Activated naive CD8-positive, alpha-beta T cell treated with anti-CD3 and anti-CD28 coated beads, Interleukin-2, amount 50 U/mL, for 24 hours (primary cell): Measurements from ENCODE around the gene ABHD10.

Experiments used
- ATAC-seq: fragments of 150-1000 bp; cut with Tn5 transposase; one replicate; pipeline ENCODE4 v1.10.0; 2021
- DNase-seq: peaks from one replicate; pipeline ENCODE4 v3.0.0; 2021
- H3K27ac Mint-ChIP-seq: one replicate; pipeline ENCODE4 v1.8.0; 2021; ENCODE audit warnings: mild to moderate bottlenecking, mixed read lengths
- H3K27me3 Mint-ChIP-seq: one replicate; pipeline ENCODE4 v1.8.0; 2021; ENCODE audit warnings: mixed read lengths
- H3K36me3 Mint-ChIP-seq: one replicate; pipeline ENCODE4 v1.8.0; 2021; ENCODE audit warnings: low read depth, mixed read lengths
- H3K4me1 Mint-ChIP-seq: one replicate; pipeline ENCODE4 v1.8.0; 2021; ENCODE audit warnings: mixed read lengths
- H3K4me3 Mint-ChIP-seq: one replicate; pipeline ENCODE4 v1.8.0; 2021; ENCODE audit warnings: mild to moderate bottlenecking, moderate library complexity, mixed read lengths
- H3K9me3 Mint-ChIP-seq: one replicate; pipeline ENCODE4 v1.8.0; 2021; ENCODE audit warnings: mixed read lengths

ABHD10 gene

DNA sequence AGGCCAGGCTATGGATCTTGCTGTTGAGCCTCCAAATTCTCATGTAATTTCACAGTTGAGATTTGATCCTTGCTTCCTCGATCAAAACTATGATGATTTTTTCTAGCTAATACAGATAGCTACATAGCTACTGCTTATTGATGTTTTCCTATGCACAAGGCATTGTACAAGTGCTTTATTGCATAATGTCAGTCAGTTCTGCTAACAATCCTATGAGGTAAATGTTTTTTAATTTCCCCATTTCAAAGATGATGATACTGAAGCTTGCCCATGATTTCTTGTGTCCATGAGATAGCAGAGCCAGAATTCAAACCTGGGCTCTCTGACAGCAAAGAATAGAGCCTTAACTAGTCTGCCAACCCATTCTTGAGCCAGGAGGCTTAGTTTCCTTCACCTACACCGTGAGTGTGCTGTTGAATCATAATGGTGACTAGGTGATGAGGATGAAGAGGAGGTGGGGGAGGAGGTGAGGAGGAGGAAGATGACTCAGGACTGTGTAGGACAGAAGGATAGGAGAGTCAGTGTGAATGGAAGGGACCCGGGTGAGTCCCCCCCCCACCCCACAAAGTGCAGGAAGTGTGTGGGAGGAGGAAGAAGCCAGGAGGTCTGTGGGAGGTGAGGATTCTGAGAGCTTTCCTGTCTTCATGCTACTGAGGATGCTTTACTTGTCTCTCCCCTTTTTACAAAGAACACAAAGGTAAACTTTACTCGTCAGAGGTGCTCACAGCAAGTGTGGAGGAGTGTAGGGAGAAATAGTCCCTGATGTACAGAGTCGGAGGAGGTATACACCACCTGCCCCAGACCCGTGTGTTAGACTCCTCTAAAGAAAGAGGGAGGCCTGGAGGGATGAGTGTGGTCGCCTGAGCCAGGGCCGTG lies 23.5 kb downstream of the ABHD10 start:
- Mint-ChIP-seq H3K9me3 (no peaks in the 10 kb centered on the region), H3K36me3 (peaks cover 2% of the 10 kb centered on the region), H3K4me1 (peaks cover 66% of the 10 kb centered on the region), H3K27me3 (peaks cover 3% of the 10 kb centered on the region), H3K4me3 (peak overlapping the region; percentile 45), H3K27ac (peak overlapping the region; percentile 87)
- ATAC-seq, result peak; percentile 89
- peak; percentile 37 for DNase-seq

DNA sequence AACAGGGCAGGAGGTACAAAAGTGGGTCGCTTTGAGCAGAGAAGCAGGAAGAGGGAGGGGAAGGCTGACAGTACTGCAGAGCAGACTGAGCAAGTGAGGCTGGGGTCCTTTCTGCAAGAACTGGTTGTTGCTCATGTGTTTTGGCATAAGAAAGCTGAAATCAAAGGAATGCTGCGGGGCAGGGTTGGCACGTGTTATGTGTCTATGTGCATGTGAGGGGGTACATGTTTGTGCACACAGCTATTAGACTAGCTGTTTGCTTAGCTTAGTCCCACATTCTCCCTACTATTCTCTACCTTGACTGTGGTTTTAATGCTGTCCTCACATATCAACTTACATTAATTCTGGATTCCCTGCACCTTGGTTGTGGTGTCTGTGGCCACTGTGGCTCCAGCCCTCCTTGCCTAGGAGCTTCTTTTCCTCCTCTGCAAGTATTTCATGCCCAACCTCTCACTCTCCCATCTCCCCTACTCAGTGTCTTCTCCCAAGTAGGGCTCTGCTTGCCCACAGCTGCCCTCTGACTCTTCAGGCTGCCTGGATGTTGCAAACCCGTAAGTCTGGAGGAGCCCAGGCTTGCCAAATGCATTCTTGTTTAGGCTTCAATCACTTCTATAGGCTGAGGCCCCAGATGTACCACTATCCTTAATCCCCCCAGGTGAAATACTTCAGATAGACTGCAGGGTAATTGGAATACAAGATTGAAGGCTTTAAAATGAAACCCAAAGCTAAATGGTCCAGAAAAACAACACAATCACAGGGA lies 24.7 kb downstream of the ABHD10 start:
- ATAC-seq (no peak), DNase-seq (no peak)
- peaks cover 2% of the 10 kb centered on the region for H3K36me3 Mint-ChIP-seq
- H3K27ac Mint-ChIP-seq, result peak overlapping the region; percentile 87
- no peaks in the 10 kb centered on the region for H3K27me3 Mint-ChIP-seq
- H3K4me3 Mint-ChIP-seq, result no peak overlapping the region
- H3K4me1 Mint-ChIP-seq, result peaks cover 67% of the 10 kb centered on the region
- H3K9me3 Mint-ChIP-seq, result no peaks in the 10 kb centered on the region

DNA sequence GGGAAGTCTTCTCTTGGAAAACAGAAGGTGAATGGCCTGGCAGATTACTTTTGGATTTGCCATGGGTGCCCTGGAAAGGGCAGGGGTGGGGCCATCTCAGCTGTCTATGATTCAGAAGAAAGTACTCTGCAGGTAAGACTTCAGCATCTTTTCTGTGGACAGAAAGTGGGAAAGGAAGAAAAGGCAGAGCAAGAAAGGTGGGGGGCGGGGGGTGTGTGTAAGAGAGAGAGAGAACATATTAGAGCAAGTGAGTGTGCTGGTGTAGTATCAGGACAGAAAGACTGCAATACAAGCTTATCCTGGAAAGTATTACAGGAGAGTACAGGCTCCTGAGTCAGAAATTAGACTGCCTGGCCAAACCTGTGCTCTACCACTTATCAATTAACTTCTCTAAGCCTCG lies 25.4 kb downstream of the ABHD10 start:
- DNase-seq, result no peak
- Mint-ChIP-seq H3K9me3 (no peaks in the 10 kb centered on the region), H3K4me3 (no peak overlapping the region), H3K27me3 (no peaks in the 10 kb centered on the region), H3K4me1 (peaks cover 62% of the 10 kb centered on the region), H3K36me3 (peaks cover 2% of the 10 kb centered on the region), H3K27ac (peak overlapping the region; percentile 87)
- ATAC-seq, result peak; percentile 35

DNA sequence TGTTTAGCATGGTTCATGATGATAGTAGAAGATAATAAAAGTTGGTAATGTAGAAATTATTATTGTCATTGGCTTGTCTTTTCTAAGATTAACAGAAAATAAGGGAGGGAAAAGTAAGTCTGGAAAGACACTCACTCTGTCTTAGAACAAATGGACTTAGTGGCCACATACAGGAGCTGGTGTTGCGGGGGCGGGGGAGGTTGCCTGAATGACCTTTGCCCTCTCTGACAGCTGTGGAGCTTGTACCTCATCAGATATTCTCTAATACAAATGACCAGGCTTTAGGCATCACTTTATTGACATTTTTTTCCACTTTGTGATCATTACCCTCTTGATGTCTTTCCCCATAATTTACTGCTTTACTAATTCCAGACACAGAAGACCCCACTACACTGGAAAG lies 25.8 kb downstream of the ABHD10 start:
- H3K27ac Mint-ChIP-seq, result peak overlapping the region; percentile 87
- H3K27me3 Mint-ChIP-seq, result no peaks in the 10 kb centered on the region
- DNase-seq (no peak), ATAC-seq (no peak)
- peaks cover 2% of the 10 kb centered on the region for H3K36me3 Mint-ChIP-seq
- H3K9me3 Mint-ChIP-seq, result no peaks in the 10 kb centered on the region
- peaks cover 61% of the 10 kb centered on the region for H3K4me1 Mint-ChIP-seq
- H3K4me3 Mint-ChIP-seq, result no peak overlapping the region

DNA sequence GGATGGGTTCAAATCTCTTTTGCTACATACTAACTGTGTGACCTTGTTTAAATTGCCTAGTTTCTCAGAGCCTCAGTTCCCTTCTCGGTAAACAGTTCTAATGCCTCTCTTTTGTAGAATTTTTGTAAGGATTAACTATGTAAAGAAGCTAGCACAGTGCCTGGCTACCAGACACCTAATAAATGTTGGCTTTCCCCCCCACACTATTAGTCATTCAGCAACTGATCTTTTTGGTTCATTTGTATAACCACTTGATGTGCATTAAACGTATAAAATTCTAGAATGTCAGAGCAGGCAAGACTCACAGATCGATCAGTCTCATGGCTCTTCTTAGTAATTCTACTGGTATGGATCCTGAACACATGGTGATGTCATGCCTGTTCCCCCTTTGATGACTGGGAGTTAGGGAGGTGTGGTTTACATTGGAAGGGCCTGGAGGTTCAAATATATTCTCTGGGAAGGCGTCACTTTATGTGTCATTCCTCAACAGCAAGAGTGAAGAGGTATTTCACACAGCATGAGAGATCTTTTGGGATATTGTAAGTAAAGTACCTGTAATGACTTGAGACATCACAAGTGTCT lies 26.4 kb downstream of the ABHD10 start:
- Mint-ChIP-seq H3K27me3 (no peaks in the 10 kb centered on the region), H3K36me3 (peaks cover 2% of the 10 kb centered on the region), H3K4me3 (no peak overlapping the region), H3K9me3 (no peaks in the 10 kb centered on the region), H3K4me1 (peaks cover 59% of the 10 kb centered on the region), H3K27ac (peak overlapping the region; percentile 52)
- DNase-seq (no peak), ATAC-seq (peak; percentile 5)

DNA sequence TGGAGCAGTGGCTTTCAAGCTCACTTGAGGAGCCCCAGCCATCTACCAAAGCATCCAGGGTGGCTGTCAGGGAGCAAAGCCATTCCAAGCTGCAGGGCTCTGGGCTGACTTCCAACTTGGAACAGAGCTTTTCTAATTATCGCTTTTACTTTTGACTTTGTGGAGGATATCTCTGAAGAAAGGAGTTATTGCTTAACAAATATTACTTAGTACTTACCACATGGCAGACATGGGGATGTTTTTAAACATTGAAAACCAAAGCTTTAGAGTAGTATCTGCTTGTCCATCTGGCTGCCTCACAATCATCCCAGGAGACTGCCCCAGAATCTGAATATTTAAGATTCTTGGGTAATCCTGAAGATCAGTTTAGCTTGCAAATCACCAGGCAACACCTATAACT lies 28.8 kb downstream of the ABHD10 start:
- Mint-ChIP-seq H3K9me3 (no peaks in the 10 kb centered on the region), H3K36me3 (peaks cover 2% of the 10 kb centered on the region), H3K27ac (no peak overlapping the region), H3K4me1 (peaks cover 38% of the 10 kb centered on the region), H3K27me3 (no peaks in the 10 kb centered on the region), H3K4me3 (no peak overlapping the region)
- DNase-seq (no peak), ATAC-seq (no peak)

DNA sequence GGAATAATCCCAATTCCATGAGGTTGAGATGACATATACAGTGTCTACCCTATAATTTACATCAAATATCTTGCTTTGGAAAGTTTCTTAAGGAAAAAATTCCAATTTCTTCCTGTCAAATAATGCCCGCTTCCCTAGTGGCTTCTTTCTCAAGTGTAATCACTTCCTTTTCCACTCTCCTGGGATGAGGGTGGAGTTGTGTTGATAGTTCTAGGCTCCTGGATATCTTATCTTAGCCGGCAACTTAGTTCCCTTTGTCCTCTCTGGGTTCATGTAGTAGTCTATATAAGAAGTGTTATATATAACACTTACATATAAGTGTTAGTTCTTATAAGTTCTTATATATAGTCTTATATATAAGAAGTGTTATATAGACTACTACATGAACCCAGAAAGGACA lies 30.8 kb downstream of the ABHD10 start:
- no peaks in the 10 kb centered on the region for H3K9me3 Mint-ChIP-seq
- H3K27me3 Mint-ChIP-seq, result no peaks in the 10 kb centered on the region
- H3K27ac Mint-ChIP-seq, result no peak overlapping the region
- H3K36me3 Mint-ChIP-seq, result peaks cover 2% of the 10 kb centered on the region
- no peak for ATAC-seq
- peaks cover 33% of the 10 kb centered on the region for H3K4me1 Mint-ChIP-seq
- no peak overlapping the region for H3K4me3 Mint-ChIP-seq
- DNase-seq, result no peak

DNA sequence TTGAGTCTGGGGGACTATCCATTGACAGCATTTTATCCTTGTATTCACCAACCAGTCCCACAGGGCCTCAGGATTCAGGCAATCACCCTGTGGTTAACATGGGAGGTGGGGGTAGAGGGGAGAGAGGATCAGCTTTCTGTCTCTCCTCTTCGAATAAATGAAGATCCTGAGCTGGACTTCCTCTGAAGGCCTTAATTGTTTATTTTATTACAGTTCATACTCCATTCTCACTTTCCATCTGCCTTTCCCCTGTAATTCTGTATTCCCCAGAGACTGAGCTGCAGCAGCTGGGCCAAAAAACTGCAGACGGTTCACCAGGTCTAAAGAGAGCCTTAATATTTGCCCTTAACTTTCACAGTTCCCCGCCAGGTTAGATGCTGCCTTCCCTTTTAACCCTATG lies 31.8 kb downstream of the ABHD10 start:
- no peaks in the 10 kb centered on the region for H3K36me3 Mint-ChIP-seq
- H3K4me3 Mint-ChIP-seq, result no peak overlapping the region
- H3K27ac Mint-ChIP-seq, result no peak overlapping the region
- H3K4me1 Mint-ChIP-seq, result peaks cover 24% of the 10 kb centered on the region
- no peak for ATAC-seq
- DNase-seq, result no peak
- H3K9me3 Mint-ChIP-seq, result no peaks in the 10 kb centered on the region
- no peaks in the 10 kb centered on the region for H3K27me3 Mint-ChIP-seq

DNA sequence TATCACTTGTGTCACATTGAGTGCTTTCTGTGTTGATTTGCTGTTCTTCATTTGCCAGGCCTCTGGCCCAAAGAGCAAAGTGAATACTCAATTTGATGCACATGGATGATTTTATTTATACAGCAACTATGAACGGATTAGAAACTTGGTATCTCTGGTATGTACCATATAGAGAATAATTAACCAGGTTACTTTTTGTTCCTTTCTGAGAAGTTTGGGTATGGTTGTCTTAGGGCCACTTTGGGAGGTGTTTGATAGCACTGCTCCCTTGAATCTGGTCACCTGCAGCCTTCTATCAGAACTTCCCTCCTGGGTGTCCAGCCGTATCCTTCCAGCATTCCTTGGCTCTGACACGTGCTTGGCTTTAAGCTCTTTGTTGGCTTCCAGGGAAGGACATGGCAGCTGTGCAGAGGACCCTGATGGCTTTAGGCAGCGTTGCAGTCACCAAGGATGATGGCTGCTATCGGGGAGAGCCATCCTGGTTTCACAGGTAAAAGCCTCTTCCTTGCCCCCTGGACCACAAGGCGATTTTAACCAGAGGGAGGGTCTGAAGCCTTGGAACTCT lies 32.6 kb downstream of the ABHD10 start:
- H3K27me3 Mint-ChIP-seq, result no peaks in the 10 kb centered on the region
- no peaks in the 10 kb centered on the region for H3K36me3 Mint-ChIP-seq
- H3K4me1 Mint-ChIP-seq, result peaks cover 23% of the 10 kb centered on the region
- H3K27ac Mint-ChIP-seq, result no peak overlapping the region
- ATAC-seq, result no peak
- no peak overlapping the region for H3K4me3 Mint-ChIP-seq
- no peaks in the 10 kb centered on the region for H3K9me3 Mint-ChIP-seq
- DNase-seq, result no peak

DNA sequence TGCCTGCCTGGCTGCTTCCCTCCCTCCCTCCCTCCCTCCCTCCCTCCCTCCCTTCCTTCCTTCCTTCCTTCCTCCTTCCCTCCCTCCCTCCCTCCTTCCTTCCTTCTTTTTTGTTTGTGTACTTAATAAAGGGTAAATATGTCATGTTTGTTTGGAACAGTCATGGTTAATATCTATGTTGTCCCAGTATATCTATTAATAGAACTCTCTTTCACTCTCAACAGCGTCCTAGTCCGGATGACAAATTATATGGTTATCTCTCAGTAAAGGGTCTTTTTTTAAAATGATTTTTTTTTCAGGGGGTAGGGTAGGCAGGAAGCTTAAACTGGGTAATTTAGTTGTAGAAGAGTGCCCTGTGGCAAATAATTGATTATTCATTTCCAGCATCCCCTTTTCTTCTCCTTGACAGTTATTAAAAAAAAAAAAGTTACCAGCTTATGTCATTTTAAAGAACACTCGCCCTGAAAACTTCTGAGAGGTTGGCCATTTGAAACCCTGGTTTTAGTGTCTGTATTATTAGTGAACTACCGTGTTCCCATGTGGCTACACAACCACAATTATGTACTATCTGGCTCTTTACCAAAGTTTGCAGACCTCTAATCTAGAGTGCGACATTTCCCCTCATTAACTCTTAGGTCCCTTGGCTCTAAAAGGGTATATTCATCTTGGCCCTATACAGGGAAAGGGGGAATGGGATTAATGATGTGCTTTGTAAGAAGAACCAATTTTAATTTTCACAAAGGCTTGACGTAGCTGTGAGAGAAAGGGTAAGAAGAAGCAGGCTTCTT lies 33.6 kb downstream of the ABHD10 start:
- peak overlapping the region; percentile 21 for H3K27ac Mint-ChIP-seq
- no peak for DNase-seq
- H3K4me1 Mint-ChIP-seq, result peaks cover 27% of the 10 kb centered on the region
- no peak for ATAC-seq
- H3K4me3 Mint-ChIP-seq, result no peak overlapping the region
- H3K9me3 Mint-ChIP-seq, result no peaks in the 10 kb centered on the region
- no peaks in the 10 kb centered on the region for H3K27me3 Mint-ChIP-seq
- no peaks in the 10 kb centered on the region for H3K36me3 Mint-ChIP-seq

DNA sequence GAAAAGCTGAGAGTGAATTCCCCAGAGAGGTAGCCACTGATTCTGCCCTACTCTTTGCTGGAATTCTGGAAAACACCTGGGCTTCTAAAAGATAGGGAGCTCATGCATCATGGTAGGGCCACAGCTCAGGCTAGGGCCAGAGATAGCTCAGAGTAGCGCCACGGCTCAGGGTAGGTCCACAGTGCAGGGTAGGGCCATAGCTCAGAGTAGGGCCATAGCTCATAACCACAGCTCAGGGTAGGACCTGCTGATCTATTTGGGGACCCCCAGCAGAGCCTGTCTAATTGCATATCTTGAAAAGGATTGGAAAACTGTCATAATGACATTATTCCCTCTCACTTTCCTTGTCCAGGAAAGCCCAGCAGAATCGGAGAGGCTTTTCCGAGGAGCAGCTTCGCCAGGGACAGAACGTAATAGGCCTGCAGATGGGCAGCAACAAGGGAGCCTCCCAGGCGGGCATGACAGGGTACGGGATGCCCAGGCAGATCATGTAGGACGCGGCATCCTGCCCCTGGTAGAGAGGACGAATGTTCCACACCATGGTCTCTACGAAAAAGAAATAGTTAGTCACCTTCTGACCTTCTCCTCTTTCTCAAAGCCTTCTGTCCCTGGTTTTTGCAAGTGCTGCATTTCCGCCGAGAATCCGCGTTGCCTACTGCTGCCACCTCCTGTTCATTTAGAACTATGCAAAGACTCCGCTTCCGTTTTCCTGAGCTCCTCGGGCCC lies 34.4 kb downstream of the ABHD10 start:
- Mint-ChIP-seq H3K4me1 (peaks cover 26% of the 10 kb centered on the region), H3K36me3 (no peaks in the 10 kb centered on the region), H3K4me3 (no peak overlapping the region), H3K27ac (peak overlapping the region; percentile 21), H3K9me3 (no peaks in the 10 kb centered on the region), H3K27me3 (no peaks in the 10 kb centered on the region)
- ATAC-seq (peak; percentile 93), DNase-seq (peak; percentile 67)

DNA sequence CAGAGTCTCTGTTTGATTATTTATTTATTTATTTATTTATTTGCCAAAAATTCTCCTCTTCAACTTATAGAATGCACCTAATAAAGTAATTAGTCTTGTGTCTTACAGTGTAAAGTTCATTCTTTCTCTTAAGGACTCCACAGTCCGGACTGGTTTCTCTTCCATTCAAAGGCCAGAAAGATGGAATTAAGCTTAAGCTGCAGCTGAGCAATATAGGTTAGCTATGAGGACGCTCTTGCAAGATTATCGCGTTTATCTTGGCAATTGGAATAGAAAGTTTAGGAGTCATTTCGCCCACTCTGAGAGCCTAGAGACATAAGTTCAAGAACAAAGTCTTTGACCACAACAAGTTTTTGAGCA lies 34.9 kb downstream of the ABHD10 start:
- H3K36me3 Mint-ChIP-seq, result no peaks in the 10 kb centered on the region
- H3K9me3 Mint-ChIP-seq, result no peaks in the 10 kb centered on the region
- H3K27ac Mint-ChIP-seq, result no peak overlapping the region
- no peak overlapping the region for H3K4me3 Mint-ChIP-seq
- no peaks in the 10 kb centered on the region for H3K27me3 Mint-ChIP-seq
- DNase-seq (no peak), ATAC-seq (no peak)
- H3K4me1 Mint-ChIP-seq, result peaks cover 26% of the 10 kb centered on the region

DNA sequence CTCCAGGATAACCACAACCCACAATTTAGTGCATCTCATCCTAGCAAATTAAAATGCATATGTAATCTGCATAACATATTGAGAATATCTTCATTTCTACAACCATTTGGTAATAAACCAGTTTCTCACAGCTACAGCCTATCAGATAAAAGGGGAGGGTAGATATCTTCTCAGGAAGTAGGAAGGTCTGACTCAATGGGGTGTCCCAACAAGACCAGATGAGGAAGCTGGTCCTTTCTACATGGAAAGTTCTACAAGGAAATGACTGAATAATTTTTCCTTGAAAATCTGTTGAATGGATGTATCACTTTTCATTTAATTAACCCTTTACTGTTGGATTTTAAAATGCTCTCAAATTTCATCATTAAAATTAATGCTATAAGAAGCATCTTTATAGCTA lies 38.3 kb downstream of the ABHD10 start:
- H3K36me3 Mint-ChIP-seq, result no peaks in the 10 kb centered on the region
- no peaks in the 10 kb centered on the region for H3K27me3 Mint-ChIP-seq
- DNase-seq (no peak), ATAC-seq (no peak)
- H3K9me3 Mint-ChIP-seq, result no peaks in the 10 kb centered on the region
- H3K4me3 Mint-ChIP-seq, result no peak overlapping the region
- H3K27ac Mint-ChIP-seq, result no peak overlapping the region
- H3K4me1 Mint-ChIP-seq, result peaks cover 26% of the 10 kb centered on the region

DNA sequence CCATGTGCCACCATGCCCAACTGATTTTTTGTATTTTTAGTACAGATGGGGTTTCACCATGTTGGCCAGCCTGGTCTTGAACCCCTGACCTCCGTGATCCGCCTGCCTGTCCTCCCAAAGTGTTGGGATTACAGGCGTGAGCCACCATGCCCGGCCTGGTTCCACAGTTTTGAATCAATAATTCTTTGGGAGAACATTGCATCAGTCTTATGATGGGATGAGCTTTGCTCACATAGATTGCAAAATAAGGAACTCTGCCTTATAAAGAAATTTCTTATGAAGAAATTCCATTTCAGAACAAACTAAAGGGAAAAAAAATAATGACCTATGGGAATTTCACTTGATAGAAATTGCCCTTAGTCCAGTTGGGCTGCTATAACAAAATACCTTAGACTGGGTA lies 39.9 kb downstream of the ABHD10 start:
- no peak overlapping the region for H3K27ac Mint-ChIP-seq
- DNase-seq (no peak), ATAC-seq (no peak)
- H3K4me3 Mint-ChIP-seq, result no peak overlapping the region
- H3K36me3 Mint-ChIP-seq, result no peaks in the 10 kb centered on the region
- no peaks in the 10 kb centered on the region for H3K9me3 Mint-ChIP-seq
- H3K27me3 Mint-ChIP-seq, result no peaks in the 10 kb centered on the region
- H3K4me1 Mint-ChIP-seq, result peaks cover 14% of the 10 kb centered on the region
